ENCODE results near the gene TBC1D24. TPM values are rescaled to one million over a fixed set of nuclear protein-coding genes. Genes with fewer than 3 reads are reported as not detected.

The TBC1D24 gene
- polyA plus RNA-seq, 1 donor (not counting 4 experiments of a cell fraction or from before 2014, with no cell fraction given): 3.0 TPM

DNA sequence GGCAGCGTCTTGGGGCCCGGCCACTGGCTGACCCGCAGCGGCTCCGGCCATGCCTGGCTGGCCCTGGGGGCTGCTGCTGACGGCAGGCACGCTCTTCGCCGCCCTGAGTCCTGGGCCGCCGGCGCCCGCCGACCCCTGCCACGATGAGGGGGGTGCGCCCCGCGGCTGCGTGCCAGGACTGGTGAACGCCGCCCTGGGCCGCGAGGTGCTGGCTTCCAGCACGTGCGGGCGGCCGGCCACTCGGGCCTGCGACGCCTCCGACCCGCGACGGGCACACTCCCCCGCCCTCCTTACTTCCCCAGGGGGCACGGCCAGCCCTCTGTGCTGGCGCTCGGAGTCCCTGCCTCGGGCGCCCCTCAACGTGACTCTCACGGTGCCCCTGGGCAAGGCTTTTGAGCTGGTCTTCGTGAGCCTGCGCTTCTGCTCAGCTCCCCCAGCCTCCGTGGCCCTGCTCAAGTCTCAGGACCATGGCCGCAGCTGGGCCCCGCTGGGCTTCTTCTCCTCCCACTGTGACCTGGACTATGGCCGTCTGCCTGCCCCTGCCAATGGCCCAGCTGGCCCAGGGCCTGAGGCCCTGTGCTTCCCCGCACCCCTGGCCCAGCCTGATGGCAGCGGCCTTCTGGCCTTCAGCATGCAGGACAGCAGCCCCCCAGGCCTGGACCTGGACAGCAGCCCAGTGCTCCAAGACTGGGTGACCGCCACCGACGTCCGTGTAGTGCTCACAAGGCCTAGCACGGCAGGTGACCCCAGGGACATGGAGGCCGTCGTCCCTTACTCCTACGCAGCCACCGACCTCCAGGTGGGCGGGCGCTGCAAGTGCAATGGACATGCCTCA is 3.1 kb upstream of the TBC1D24 start:
- Histone ChIP-seq H3K4me3 (ENCODE audit: control insufficient read depth in 2 of 3, extremely low read depth in 1 of 3, insufficient read depth in 2 of 3, low read depth in 1 of 3, low read length in 3 of 3) (no peak overlapping the region), H3K9me1 (ENCODE audit: control insufficient read depth, extremely low read depth, insufficient read depth, low read length) (no peaks in the 10 kb centered on the region), H3K79me2 (ENCODE audit: control insufficient read depth, insufficient read depth, low read length) (no peaks in the 10 kb centered on the region), H3K9me3 (ENCODE audit: control insufficient read depth, low read depth, low read length) (no peaks in the 10 kb centered on the region), H2AFZ (ENCODE audit: control insufficient read depth, low read length) (no peak overlapping the region), H4K20me1 (ENCODE audit: control insufficient read depth, extremely low read depth, insufficient read depth, low read length) (peaks cover 7% of the 10 kb centered on the region), H3K27ac (ENCODE audit: control insufficient read depth, insufficient read depth, low read length) (no peak overlapping the region), H3K9ac (ENCODE audit: control insufficient read depth, extremely low read depth, insufficient read depth, low read length) (no peak overlapping the region), H3K27me3 (ENCODE audit: control insufficient read depth, extremely low read depth, insufficient read depth, low read length) (peaks cover 28% of the 10 kb centered on the region), H3K36me3 (ENCODE audit: control insufficient read depth in 2 of 2, extremely low read depth in 1 of 2, insufficient read depth in 2 of 2, low read length in 2 of 2) (no peaks in the 10 kb centered on the region), H3K4me1 (ENCODE audit: control insufficient read depth, extremely low read depth, insufficient read depth, low read length) (peaks cover 17% of the 10 kb centered on the region), H3K4me2 (ENCODE audit: control insufficient read depth, extremely low read depth, insufficient read depth, low read depth, low read length) (peak overlapping the region; percentile 37)
- DNase-seq (ENCODE audit: low read depth, low spot score): no peak
- TF ChIP-seq EZH2 (IDR thresholded peaks at IDR 0.05; ENCODE audit: low read length): peak; percentile 55
- TF ChIP-seq, protein P1, sequence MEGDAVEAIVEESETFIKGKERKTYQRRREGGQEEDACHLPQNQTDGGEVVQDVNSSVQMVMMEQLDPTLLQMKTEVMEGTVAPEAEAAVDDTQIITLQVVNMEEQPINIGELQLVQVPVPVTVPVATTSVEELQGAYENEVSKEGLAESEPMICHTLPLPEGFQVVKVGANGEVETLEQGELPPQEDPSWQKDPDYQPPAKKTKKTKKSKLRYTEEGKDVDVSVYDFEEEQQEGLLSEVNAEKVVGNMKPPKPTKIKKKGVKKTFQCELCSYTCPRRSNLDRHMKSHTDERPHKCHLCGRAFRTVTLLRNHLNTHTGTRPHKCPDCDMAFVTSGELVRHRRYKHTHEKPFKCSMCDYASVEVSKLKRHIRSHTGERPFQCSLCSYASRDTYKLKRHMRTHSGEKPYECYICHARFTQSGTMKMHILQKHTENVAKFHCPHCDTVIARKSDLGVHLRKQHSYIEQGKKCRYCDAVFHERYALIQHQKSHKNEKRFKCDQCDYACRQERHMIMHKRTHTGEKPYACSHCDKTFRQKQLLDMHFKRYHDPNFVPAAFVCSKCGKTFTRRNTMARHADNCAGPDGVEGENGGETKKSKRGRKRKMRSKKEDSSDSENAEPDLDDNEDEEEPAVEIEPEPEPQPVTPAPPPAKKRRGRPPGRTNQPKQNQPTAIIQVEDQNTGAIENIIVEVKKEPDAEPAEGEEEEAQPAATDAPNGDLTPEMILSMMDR (optimal IDR thresholded peaks at IDR 0.05 in 1 of 3, IDR thresholded peaks at IDR 0.05 in 1 of 3, conservative IDR thresholded peaks at IDR 0.05 in 1 of 3; ENCODE audit: extremely low read depth in 1 of 3, insufficient read depth in 2 of 3, low read length in 3 of 3): no peak
- FAIRE-seq: no peak
- dilution Hi-C loops (cut with MboI; ENCODE audit: extremely low pct_ligation_motif_present, low sequenced_read_pairs): no loop called here

DNA sequence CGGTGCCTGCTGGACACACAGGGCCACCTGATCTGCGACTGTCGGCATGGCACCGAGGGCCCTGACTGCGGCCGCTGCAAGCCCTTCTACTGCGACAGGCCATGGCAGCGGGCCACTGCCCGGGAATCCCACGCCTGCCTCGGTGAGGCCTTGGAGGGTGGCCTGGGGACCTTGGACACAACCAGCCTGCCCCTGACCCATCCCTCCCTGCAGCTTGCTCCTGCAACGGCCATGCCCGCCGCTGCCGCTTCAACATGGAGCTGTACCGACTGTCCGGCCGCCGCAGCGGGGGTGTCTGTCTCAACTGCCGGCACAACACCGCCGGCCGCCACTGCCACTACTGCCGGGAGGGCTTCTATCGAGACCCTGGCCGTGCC is 2.5 kb upstream of the TBC1D24 start:
- H3K79me2 ChIP-seq (ENCODE audit: control insufficient read depth, insufficient read depth, low read length): no peaks in the 10 kb centered on the region

More for the DNA sequence above, 2.5 kb upstream of the TBC1D24 start:
- H2AFZ ChIP-seq (ENCODE audit: control insufficient read depth, low read length): no peak overlapping the region
- peaks cover 28% of the 10 kb centered on the region for H3K27me3 ChIP-seq (ENCODE audit: control insufficient read depth, extremely low read depth, insufficient read depth, low read length)
- H3K9ac ChIP-seq (ENCODE audit: control insufficient read depth, extremely low read depth, insufficient read depth, low read length): no peak overlapping the region
- TF ChIP-seq EZH2 (IDR thresholded peaks at IDR 0.05; ENCODE audit: low read length): no peak
- TF ChIP-seq, protein P1 (optimal IDR thresholded peaks at IDR 0.05 in 1 of 3, IDR thresholded peaks at IDR 0.05 in 1 of 3, conservative IDR thresholded peaks at IDR 0.05 in 1 of 3; ENCODE audit: extremely low read depth in 1 of 3, insufficient read depth in 2 of 3, low read length in 3 of 3): no peak
- DNase-seq (ENCODE audit: low read depth, low spot score) (no peak), FAIRE-seq (no peak)
- dilution Hi-C loops (cut with MboI; ENCODE audit: extremely low pct_ligation_motif_present, low sequenced_read_pairs): no loop called here
- no peaks in the 10 kb centered on the region for H3K36me3 ChIP-seq (ENCODE audit: control insufficient read depth in 2 of 2, extremely low read depth in 1 of 2, insufficient read depth in 2 of 2, low read length in 2 of 2)
- H3K9me1 ChIP-seq (ENCODE audit: control insufficient read depth, extremely low read depth, insufficient read depth, low read length): no peaks in the 10 kb centered on the region
- no peaks in the 10 kb centered on the region for H3K9me3 ChIP-seq (ENCODE audit: control insufficient read depth, low read depth, low read length)
- no peak overlapping the region for H3K4me3 ChIP-seq (ENCODE audit: control insufficient read depth in 2 of 3, extremely low read depth in 1 of 3, insufficient read depth in 2 of 3, low read depth in 1 of 3, low read length in 3 of 3)
- peaks cover 7% of the 10 kb centered on the region for H4K20me1 ChIP-seq (ENCODE audit: control insufficient read depth, extremely low read depth, insufficient read depth, low read length)
- peaks cover 17% of the 10 kb centered on the region for H3K4me1 ChIP-seq (ENCODE audit: control insufficient read depth, extremely low read depth, insufficient read depth, low read length)
- H3K27ac ChIP-seq (ENCODE audit: control insufficient read depth, insufficient read depth, low read length): no peak overlapping the region
- H3K4me2 ChIP-seq (ENCODE audit: control insufficient read depth, extremely low read depth, insufficient read depth, low read depth, low read length): no peak overlapping the region
